ENCODE measurements around the gene RBMX2. TPM values are rescaled to one million over a fixed set of nuclear protein-coding genes. Genes with fewer than 3 reads are reported as not detected.

RBMX2 gene
- total RNA-seq, 1 experiment from 2014 or later, result 23.4 TPM

DNA sequence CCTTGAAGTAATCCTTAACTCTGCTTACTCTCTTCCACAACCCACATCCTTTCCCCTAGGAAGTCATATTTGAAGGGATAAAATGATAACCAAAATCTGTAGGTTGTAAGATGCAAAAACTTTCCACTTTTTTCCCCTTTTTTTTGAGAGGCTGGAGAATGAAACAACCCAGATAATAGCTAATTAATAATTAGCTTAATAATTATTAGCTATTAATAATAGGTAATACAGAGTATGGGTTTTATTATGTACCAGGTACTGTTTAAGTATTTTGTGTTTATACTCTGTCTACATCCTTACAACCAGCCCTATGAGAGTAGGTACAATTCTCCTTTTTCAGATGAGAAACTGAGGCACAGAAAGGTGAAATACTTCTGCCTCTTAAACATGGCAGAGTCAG is 25.7 kb upstream of the RBMX2 start (continued):
- TF ChIP-seq, protein P1, sequence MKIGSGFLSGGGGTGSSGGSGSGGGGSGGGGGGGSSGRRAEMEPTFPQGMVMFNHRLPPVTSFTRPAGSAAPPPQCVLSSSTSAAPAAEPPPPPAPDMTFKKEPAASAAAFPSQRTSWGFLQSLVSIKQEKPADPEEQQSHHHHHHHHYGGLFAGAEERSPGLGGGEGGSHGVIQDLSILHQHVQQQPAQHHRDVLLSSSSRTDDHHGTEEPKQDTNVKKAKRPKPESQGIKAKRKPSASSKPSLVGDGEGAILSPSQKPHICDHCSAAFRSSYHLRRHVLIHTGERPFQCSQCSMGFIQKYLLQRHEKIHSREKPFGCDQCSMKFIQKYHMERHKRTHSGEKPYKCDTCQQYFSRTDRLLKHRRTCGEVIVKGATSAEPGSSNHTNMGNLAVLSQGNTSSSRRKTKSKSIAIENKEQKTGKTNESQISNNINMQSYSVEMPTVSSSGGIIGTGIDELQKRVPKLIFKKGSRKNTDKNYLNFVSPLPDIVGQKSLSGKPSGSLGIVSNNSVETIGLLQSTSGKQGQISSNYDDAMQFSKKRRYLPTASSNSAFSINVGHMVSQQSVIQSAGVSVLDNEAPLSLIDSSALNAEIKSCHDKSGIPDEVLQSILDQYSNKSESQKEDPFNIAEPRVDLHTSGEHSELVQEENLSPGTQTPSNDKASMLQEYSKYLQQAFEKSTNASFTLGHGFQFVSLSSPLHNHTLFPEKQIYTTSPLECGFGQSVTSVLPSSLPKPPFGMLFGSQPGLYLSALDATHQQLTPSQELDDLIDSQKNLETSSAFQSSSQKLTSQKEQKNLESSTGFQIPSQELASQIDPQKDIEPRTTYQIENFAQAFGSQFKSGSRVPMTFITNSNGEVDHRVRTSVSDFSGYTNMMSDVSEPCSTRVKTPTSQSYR (CRISPR knock-in tag; IDR thresholded peaks at IDR 0.05), result no peak

DNA sequence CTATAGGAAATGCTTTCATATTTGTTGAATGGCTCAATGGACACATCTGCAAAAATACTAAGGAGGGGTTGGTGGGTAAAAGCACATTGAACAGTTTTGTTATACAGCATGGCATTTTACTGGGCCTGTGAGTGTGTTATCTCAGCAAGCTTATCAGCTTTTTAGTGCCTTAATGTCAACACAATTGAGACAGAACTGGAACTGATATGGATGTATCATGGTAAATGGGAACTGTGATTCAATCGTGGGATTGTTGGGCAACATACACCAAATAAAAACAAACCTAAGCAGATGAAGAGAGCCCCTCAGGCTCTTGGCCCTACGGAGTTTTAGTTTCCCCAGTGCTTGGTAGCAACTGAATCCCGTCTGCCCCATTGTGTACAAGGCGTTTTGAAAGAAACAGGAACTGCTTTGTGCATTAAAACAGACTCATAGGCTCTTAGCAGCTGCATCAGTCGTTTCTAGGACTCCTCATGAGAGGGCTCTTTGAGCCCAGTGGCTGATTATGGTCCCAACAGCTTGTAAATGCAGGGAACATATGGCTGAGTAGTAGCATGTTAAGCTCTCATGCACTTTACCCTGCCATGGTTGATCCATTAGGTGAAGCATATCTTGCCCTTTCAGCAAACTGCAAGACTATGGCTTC is 23.6 kb upstream of the RBMX2 start:
- ChIA-PET POLR2A (no interaction called here), CTCF (no interaction called here)
- no peaks in the 10 kb centered on the region for H3K4me1 Mint-ChIP-seq
- H3K27ac Mint-ChIP-seq, result no peak overlapping the region
- TF ChIP-seq, protein P2, sequence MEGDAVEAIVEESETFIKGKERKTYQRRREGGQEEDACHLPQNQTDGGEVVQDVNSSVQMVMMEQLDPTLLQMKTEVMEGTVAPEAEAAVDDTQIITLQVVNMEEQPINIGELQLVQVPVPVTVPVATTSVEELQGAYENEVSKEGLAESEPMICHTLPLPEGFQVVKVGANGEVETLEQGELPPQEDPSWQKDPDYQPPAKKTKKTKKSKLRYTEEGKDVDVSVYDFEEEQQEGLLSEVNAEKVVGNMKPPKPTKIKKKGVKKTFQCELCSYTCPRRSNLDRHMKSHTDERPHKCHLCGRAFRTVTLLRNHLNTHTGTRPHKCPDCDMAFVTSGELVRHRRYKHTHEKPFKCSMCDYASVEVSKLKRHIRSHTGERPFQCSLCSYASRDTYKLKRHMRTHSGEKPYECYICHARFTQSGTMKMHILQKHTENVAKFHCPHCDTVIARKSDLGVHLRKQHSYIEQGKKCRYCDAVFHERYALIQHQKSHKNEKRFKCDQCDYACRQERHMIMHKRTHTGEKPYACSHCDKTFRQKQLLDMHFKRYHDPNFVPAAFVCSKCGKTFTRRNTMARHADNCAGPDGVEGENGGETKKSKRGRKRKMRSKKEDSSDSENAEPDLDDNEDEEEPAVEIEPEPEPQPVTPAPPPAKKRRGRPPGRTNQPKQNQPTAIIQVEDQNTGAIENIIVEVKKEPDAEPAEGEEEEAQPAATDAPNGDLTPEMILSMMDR (IDR thresholded peaks at IDR 0.05), result no peak
- H3K36me3 Mint-ChIP-seq, result no peaks in the 10 kb centered on the region
- H3K4me3 Mint-ChIP-seq, result no peak overlapping the region
- no peak for DNase-seq (ENCODE audit: low spot score)
- no peaks in the 10 kb centered on the region for H3K27me3 Mint-ChIP-seq (ENCODE audit: low read depth)
- H3K9me3 Mint-ChIP-seq, result no peaks in the 10 kb centered on the region
- ATAC-seq, result no peak

DNA sequence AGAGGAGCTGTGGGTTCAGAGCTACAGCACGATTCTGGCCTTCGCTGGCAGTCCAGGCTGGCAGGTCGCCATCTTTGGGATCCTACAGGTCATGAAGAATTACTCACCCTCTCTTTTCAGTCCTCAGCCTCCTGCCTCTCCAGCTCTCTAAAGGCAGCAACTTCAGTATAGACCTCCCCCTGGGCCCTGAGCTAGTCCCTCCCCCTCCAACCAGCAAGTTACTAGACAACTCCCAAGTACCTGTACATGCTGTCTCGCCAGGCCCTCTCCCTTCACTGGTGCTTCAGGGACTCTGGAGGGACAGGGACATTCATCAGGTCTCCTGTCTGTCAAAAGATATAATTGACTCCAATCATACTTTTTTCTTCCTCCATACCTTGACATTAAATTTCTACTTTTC is 16.3 kb upstream of the RBMX2 start, which contains the start of gene GPR119:
GPR119 (minus strand) TSS at position 155 of the 400 bp plus-strand sequence. CDS start 227 bp downstream, outside the sequence.
- Mint-ChIP-seq H3K4me3 (no peak within 1 kb of the TSS), H3K9me3 (no peaks in the 10 kb centered on the region), H3K36me3 (no peaks in the 10 kb centered on the region), H3K27ac (no peak within 1 kb of the TSS), H3K27me3 (ENCODE audit: low read depth) (no peaks in the 10 kb centered on the region; the same call in 1 of the 2 replicates), H3K4me1 (no peaks in the 10 kb centered on the region)
- POLR2A ChIA-PET, result no interaction called here
- DNase-seq (ENCODE audit: low spot score) (no peak), ATAC-seq (no peak)
- CTCF ChIA-PET, result interaction anchor here (0.6 to 1.3 kb wide), 2 partner anchors 68 to 190 kb away, joined by 3 read pairs; no protein-coding TSS in a partner anchor
- TF ChIP-seq, protein P3, sequence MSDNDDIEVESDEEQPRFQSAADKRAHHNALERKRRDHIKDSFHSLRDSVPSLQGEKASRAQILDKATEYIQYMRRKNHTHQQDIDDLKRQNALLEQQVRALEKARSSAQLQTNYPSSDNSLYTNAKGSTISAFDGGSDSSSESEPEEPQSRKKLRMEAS (CRISPR knock-in tag; IDR thresholded peaks at IDR 0.05), result no peak
- TF ChIP-seq E2F4 (CRISPR knock-in tag; IDR thresholded peaks at IDR 0.05; ENCODE audit: borderline replicate concordance, low read depth), result no peak
- TF ChIP-seq, protein P4, sequence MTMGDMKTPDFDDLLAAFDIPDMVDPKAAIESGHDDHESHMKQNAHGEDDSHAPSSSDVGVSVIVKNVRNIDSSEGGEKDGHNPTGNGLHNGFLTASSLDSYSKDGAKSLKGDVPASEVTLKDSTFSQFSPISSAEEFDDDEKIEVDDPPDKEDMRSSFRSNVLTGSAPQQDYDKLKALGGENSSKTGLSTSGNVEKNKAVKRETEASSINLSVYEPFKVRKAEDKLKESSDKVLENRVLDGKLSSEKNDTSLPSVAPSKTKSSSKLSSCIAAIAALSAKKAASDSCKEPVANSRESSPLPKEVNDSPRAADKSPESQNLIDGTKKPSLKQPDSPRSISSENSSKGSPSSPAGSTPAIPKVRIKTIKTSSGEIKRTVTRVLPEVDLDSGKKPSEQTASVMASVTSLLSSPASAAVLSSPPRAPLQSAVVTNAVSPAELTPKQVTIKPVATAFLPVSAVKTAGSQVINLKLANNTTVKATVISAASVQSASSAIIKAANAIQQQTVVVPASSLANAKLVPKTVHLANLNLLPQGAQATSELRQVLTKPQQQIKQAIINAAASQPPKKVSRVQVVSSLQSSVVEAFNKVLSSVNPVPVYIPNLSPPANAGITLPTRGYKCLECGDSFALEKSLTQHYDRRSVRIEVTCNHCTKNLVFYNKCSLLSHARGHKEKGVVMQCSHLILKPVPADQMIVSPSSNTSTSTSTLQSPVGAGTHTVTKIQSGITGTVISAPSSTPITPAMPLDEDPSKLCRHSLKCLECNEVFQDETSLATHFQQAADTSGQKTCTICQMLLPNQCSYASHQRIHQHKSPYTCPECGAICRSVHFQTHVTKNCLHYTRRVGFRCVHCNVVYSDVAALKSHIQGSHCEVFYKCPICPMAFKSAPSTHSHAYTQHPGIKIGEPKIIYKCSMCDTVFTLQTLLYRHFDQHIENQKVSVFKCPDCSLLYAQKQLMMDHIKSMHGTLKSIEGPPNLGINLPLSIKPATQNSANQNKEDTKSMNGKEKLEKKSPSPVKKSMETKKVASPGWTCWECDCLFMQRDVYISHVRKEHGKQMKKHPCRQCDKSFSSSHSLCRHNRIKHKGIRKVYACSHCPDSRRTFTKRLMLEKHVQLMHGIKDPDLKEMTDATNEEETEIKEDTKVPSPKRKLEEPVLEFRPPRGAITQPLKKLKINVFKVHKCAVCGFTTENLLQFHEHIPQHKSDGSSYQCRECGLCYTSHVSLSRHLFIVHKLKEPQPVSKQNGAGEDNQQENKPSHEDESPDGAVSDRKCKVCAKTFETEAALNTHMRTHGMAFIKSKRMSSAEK (CRISPR knock-in tag; IDR thresholded peaks at IDR 0.05; ENCODE audit: borderline replicate concordance), result no peak
- TF ChIP-seq ESRRA (CRISPR knock-in tag; IDR thresholded peaks at IDR 0.05; ENCODE audit: borderline replicate concordance), result no peak
- no peak for TF ChIP-seq SOX15 (CRISPR knock-in tag; IDR thresholded peaks at IDR 0.05)
- no peak for TF ChIP-seq IRF2 (CRISPR knock-in tag; IDR thresholded peaks at IDR 0.05; ENCODE audit: borderline replicate concordance, low read depth)
